Transverse colon (tissue), 3 donors: Measurements from ENCODE around the gene VASH2.

Experiments
- EP300 ChIP-seq: sonication (generic); formaldehyde crosslinking; IDR thresholded peaks from one replicate; pipeline ENCODE4 v1.6.1; 2017; ENCODE audit warnings: antibody characterized with exemption, low read depth
- POLR2A ChIP-seq: fragments of 450-650 bp; IDR thresholded peaks from one replicate; pipeline ENCODE4 v1.6.1; 2016; ENCODE audit warnings: antibody characterized with exemption, mild to moderate bottlenecking, moderate library complexity
- TF ChIP-seq, protein P1 (sequence below), 5 experiments: fragments of 200-600 bp in 3 of 5; fragments of 450-650 bp in 2 of 5; sonication (generic) in 3 of 5; IDR thresholded peaks; 1 replicate in 2 of 5; 2 replicates in 3 of 5; pipeline ENCODE4 v1.5.1; 2016 to 2017; ENCODE audit warnings: antibody characterized with exemption in 5 of 5, inconsistent platforms in 3 of 5, mild to moderate bottlenecking in 2 of 5, moderate library complexity in 1 of 5

DNA sequence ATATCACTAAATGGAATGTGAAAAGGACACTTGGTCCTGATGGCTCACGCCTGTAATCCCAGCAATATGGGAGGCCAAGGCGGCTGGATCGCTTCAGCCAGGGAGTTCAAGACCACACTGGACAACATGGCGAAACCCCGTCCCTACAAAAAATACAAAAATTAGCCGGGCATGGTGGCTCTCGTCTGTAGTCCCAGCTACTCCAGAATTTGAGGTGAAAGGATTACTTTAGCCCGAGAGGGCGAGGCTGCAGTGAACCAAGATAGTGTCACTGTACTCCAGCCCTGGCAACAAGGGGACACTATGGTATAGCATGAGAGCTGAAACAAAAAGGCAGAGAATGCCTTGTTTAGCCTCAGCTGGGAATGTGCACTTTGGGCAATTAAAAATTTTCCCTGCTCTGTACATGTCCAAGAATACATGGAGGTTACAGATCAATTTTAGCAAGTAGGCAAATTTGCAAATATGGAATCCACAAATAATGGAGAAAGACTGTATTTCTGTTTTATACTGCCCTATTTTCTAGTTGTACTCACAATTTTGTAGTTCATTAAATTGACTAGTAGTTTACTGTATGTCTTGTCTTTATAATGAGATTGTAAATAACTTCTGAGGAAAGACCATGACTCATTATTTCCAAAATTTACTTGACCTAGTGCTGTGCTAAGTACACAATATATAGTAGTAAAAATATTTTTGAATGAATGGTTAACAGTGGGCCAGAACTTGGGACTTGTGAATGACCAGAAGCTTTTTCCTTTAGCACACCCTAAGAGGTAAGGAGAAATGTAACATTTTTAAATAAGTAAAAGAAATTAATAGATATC lies 67.3 kb downstream of the VASH2 start:
- TF ChIP-seq, protein P1, sequence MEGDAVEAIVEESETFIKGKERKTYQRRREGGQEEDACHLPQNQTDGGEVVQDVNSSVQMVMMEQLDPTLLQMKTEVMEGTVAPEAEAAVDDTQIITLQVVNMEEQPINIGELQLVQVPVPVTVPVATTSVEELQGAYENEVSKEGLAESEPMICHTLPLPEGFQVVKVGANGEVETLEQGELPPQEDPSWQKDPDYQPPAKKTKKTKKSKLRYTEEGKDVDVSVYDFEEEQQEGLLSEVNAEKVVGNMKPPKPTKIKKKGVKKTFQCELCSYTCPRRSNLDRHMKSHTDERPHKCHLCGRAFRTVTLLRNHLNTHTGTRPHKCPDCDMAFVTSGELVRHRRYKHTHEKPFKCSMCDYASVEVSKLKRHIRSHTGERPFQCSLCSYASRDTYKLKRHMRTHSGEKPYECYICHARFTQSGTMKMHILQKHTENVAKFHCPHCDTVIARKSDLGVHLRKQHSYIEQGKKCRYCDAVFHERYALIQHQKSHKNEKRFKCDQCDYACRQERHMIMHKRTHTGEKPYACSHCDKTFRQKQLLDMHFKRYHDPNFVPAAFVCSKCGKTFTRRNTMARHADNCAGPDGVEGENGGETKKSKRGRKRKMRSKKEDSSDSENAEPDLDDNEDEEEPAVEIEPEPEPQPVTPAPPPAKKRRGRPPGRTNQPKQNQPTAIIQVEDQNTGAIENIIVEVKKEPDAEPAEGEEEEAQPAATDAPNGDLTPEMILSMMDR (IDR thresholded peaks at IDR 0.05) = no peak
- TF ChIP-seq POLR2A (no peak), EP300 (no peak)
